H1 (cell line): ENCODE results near the gene FAM13C. TPM values are rescaled to one million over a fixed set of nuclear protein-coding genes. Genes with fewer than 3 reads are reported as not detected.

Experiments used
- CTCF ChIA-PET: fragments of 300-600 bp; sonication (Branson Sonifier 250); formaldehyde crosslinking; loops from one replicate; lab custom pipeline; 2021; ENCODE audit not compliant: partially characterized antibody; lab: Charles Lee
- POLR2A ChIA-PET: fragments of 300-600 bp; sonication (Branson Sonifier 250); formaldehyde crosslinking; loops from one replicate; lab custom pipeline; 2021; ENCODE audit warnings: inconsistent platforms; ENCODE audit not compliant: partially characterized antibody; lab: Charles Lee
- DNase-seq, 2 experiments: peaks; one replicate each; pipeline versions ENCODE4 v3.0.0 to v3.0.0-alpha.2; 2010 to 2022; ENCODE audit warnings: low spot score in 2 of 2, low read depth in 1 of 2, mixed read lengths in 1 of 2
- FAIRE-seq: peaks from 2 replicates; lab custom pipeline; 2011; peaks lifted over from hg19 to GRCh38; lab: Jason Lieb, UNC
- H2AFZ ChIP-seq: 2 replicates; pipeline ENCODE4 v1.8.1; 2012; ENCODE audit warnings: low read length, inconsistent platforms
- H2AK5ac ChIP-seq: 2 replicates; pipeline ENCODE4 v1.6.1; 2013; ENCODE audit warnings: low read depth, low read length
- H2BK120ac ChIP-seq: replicated peaks from 2 replicates; pipeline ENCODE3; 2013; ENCODE audit warnings: low read depth, low read length, inconsistent platforms
- H2BK12ac ChIP-seq: 2 replicates; pipeline ENCODE4 v1.6.1; 2013; ENCODE audit warnings: low read depth, low read length
- H2BK15ac ChIP-seq: 2 replicates; pipeline ENCODE4 v1.6.1; 2013; ENCODE audit warnings: low read length
- H2BK20ac ChIP-seq: 2 replicates; pipeline ENCODE4 v1.6.1; 2013; ENCODE audit warnings: low read length
- H2BK5ac ChIP-seq: 2 replicates; pipeline ENCODE4 v1.6.1; 2013; ENCODE audit warnings: low read depth, low read length
- H3K14ac ChIP-seq: 2 replicates; pipeline ENCODE4 v1.6.1; 2013; ENCODE audit warnings: inconsistent platforms; ENCODE audit not compliant: insufficient read length
- H3K18ac ChIP-seq: 2 replicates; pipeline ENCODE4 v1.6.1; 2013; ENCODE audit warnings: low read length; ENCODE audit errors: extremely low read depth
- H3K23ac ChIP-seq: 2 replicates; pipeline ENCODE4 v1.6.1; 2013; ENCODE audit warnings: inconsistent platforms; ENCODE audit not compliant: insufficient read length
- H3K23me2 ChIP-seq: 2 replicates; pipeline ENCODE4 v1.6.1; 2013; ENCODE audit warnings: low read depth, low read length
- H3K27ac ChIP-seq: 2 replicates; pipeline ENCODE4 v1.6.1; 2011; ENCODE audit warnings: low read depth, low read length, inconsistent platforms
- H3K27me3 ChIP-seq, 4 experiments: replicated peaks in 1 of 4; 1 replicate in 1 of 4; 2 replicates in 3 of 4; pipeline versions ENCODE4 v1.6.1 to v1.8.1; 2011 to 2013; ENCODE audit warnings: low read length in 3 of 4, mild to moderate bottlenecking in 3 of 4, inconsistent platforms in 2 of 4, mixed read lengths in 2 of 4, moderate library complexity in 1 of 4; ENCODE audit not compliant: control insufficient read depth in 3 of 4, insufficient read depth in 3 of 4; ENCODE audit errors: extremely low read depth in 1 of 4
- H3K36me3 ChIP-seq, 4 experiments: 2 replicates each; pipeline versions ENCODE4 v1.6.1 to v1.8.1; 2011 to 2013; ENCODE audit warnings: mild to moderate bottlenecking in 4 of 4, low read length in 3 of 4, moderate library complexity in 2 of 4, control low read depth in 1 of 4, inconsistent platforms in 1 of 4; ENCODE audit not compliant: insufficient read depth in 4 of 4, control insufficient read depth in 2 of 4
- H3K4ac ChIP-seq: replicated peaks from 2 replicates; pipeline ENCODE3; 2013; ENCODE audit warnings: low read length, low read depth, mixed read lengths, inconsistent platforms; ENCODE audit not compliant: insufficient read length
- H3K4me1 ChIP-seq, 4 experiments: replicated peaks in 1 of 4; 1 replicate in 1 of 4; 2 replicates in 3 of 4; pipeline versions ENCODE4 v1.6.1 to v1.8.1; 2011 to 2013; ENCODE audit warnings: low read length in 3 of 4, inconsistent platforms in 2 of 4, mixed read lengths in 1 of 4; ENCODE audit not compliant: insufficient read depth in 4 of 4, control insufficient read depth in 3 of 4
- H3K4me2 ChIP-seq, 2 experiments: 2 replicates each; pipeline versions ENCODE4 v1.6.1 to v1.8.1; 2011 to 2013; ENCODE audit warnings: low read depth in 2 of 2, low read length in 2 of 2, control low read depth in 1 of 2, inconsistent platforms in 1 of 2, mild to moderate bottlenecking in 1 of 2; ENCODE audit not compliant: insufficient read depth in 1 of 2
- H3K4me3 ChIP-seq, 4 experiments: fragments of 200-600, 300-600 bp in 1 of 4; sonication (generic), shearing (Covaris generic), sonication (Bioruptor Twin) in 1 of 4; 2 replicates each; pipeline versions ENCODE4 v1.5.1 to v1.8.1; 2011 to 2016; ENCODE audit warnings: low read length in 4 of 4, low read depth in 3 of 4, control low read depth in 2 of 4, inconsistent platforms in 2 of 4, mild to moderate bottlenecking in 2 of 4, mixed read lengths in 1 of 4, moderate library complexity in 1 of 4; ENCODE audit not compliant: insufficient read depth in 2 of 4; ENCODE audit errors: extremely low read depth in 1 of 4
- H3K56ac ChIP-seq: replicated peaks from 2 replicates; pipeline ENCODE3; 2013; ENCODE audit warnings: low read depth, mild to moderate bottlenecking, mixed read lengths, low read length, inconsistent platforms; ENCODE audit not compliant: insufficient read length
- H3K79me1 ChIP-seq: 2 replicates; pipeline ENCODE4 v1.6.1; 2013; ENCODE audit warnings: low read depth, low read length, control low read depth
- H3K79me2 ChIP-seq, 2 experiments: 2 replicates each; pipeline versions ENCODE4 v1.6.1 to v1.8.1; 2012 to 2013; ENCODE audit warnings: low read length in 2 of 2, mild to moderate bottlenecking in 2 of 2, inconsistent platforms in 1 of 2; ENCODE audit not compliant: insufficient read depth in 2 of 2, control insufficient read depth in 1 of 2
- H3K9ac ChIP-seq, 4 experiments: replicated peaks in 1 of 4; 1 replicate in 1 of 4; 2 replicates in 3 of 4; pipeline versions ENCODE4 v1.6.1 to v1.8.1; 2011 to 2013; ENCODE audit warnings: low read depth in 3 of 4, low read length in 3 of 4, control low read depth in 2 of 4, mild to moderate bottlenecking in 2 of 4, moderate library complexity in 2 of 4, inconsistent platforms in 1 of 4; ENCODE audit errors: extremely low read depth in 1 of 4
- H3K9me3 ChIP-seq, 2 experiments: 2 replicates each; pipeline versions ENCODE4 v1.6.1 to v1.8.1; 2012 to 2013; ENCODE audit warnings: mild to moderate bottlenecking in 2 of 2, moderate library complexity in 2 of 2, control low read depth in 1 of 2, inconsistent platforms in 1 of 2, low read depth in 1 of 2, low read length in 1 of 2, mixed read lengths in 1 of 2; ENCODE audit not compliant: insufficient read depth in 2 of 2
- H4K20me1 ChIP-seq, 2 experiments: replicated peaks in 1 of 2; 2 replicates each; pipeline versions ENCODE3 to v1.8.1; 2011 to 2013; ENCODE audit warnings: inconsistent platforms in 2 of 2, low read length in 2 of 2, mild to moderate bottlenecking in 1 of 2; ENCODE audit not compliant: insufficient read depth in 2 of 2, control insufficient read depth in 1 of 2
- H4K5ac ChIP-seq: 2 replicates; pipeline ENCODE4 v1.6.1; 2013; ENCODE audit warnings: low read length, low read depth, mixed read lengths, inconsistent platforms; ENCODE audit not compliant: insufficient read length
- H4K8ac ChIP-seq: 2 replicates; pipeline ENCODE4 v1.8.0; 2013; ENCODE audit warnings: mild to moderate bottlenecking, moderate library complexity, low read length, inconsistent platforms; ENCODE audit not compliant: insufficient read depth; ENCODE audit errors: extremely low read depth
- H4K91ac ChIP-seq: replicated peaks from 2 replicates; pipeline ENCODE3; 2013; ENCODE audit warnings: low read length, mixed read lengths, inconsistent platforms; ENCODE audit not compliant: insufficient read length
- CBX8 ChIP-seq: fragments of 300-800, 300-1000 bp; sonication (generic); IDR thresholded peaks from 2 replicates; pipeline ENCODE4 v1.7.1; 2016; ENCODE audit warnings: low read depth, low read length, borderline replicate concordance
- E2F6 ChIP-seq: IDR thresholded peaks from 2 replicates; pipeline ENCODE4 v1.6.1; 2012; ENCODE audit warnings: inconsistent platforms
- EZH2 ChIP-seq: fragments of 200-600 bp; sonication (generic); IDR thresholded peaks from 2 replicates; pipeline ENCODE4 v1.7.1; 2012; ENCODE audit warnings: low read depth, mild to moderate bottlenecking, moderate library complexity, low read length, inconsistent platforms; ENCODE audit not compliant: severe bottlenecking
- NRF1 ChIP-seq: IDR thresholded peaks from 2 replicates; pipeline ENCODE4 v1.6.1; 2011; ENCODE audit warnings: mild to moderate bottlenecking, low read depth, low read length, improper control_type of control experiment
- POLR2AphosphoS5 ChIP-seq: IDR thresholded peaks from 2 replicates; pipeline ENCODE4 v1.6.1; 2011; ENCODE audit warnings: low read depth, low read length
- TCF12 ChIP-seq: IDR thresholded peaks from 2 replicates; pipeline ENCODE4 v1.6.1; 2011; ENCODE audit warnings: low read depth, mild to moderate bottlenecking, low read length
- ZNF274 ChIP-seq: IDR thresholded peaks from 2 replicates; pipeline ENCODE4 v1.7.0; 2012; ENCODE audit warnings: low read length, borderline replicate concordance; ENCODE audit errors: extremely low read depth
- WGBS, 2 experiments: shearing (Covaris generic) in 1 of 2; methylation state at CpG; one replicate each; pipeline versions ENCODE4 v1.1.6 to v1.1.7; 2013 to 2015; ENCODE audit warnings: low lambda C conversion rate in 2 of 2, mixed read lengths in 2 of 2, inconsistent platforms in 1 of 2, low coverage in 1 of 2, missing lambda C conversion rate in 1 of 2; ENCODE audit not compliant: insufficient replicate concordance in 2 of 2, insufficient coverage in 1 of 2, insufficient read length in 1 of 2; ENCODE audit errors: extremely low coverage in 1 of 2, missing lambda C conversion rate in 1 of 2; 5-methylcytosine and 5-hydroxymethylcytosine counted together
- polyA plus RNA-seq, 7 experiments: library from polyadenylated mRNA; depleted of rRNA in 3 of 7; stranded (reverse) in 5 of 7; unstranded in 2 of 7; fragments of >200 nt in 5 of 7; fragments of 200-250 nt in 2 of 7; gene quantifications; 1 replicate in 5 of 7; 2 replicates in 1 of 7; 4 replicates in 1 of 7; pipeline versions ENCODE4 v1.2.1 to v1.2.3, GENCODE V29; 2011 to 2013; ENCODE audit warnings: missing spikeins in 2 of 7, mixed read lengths in 2 of 7
- total RNA-seq: library from RNA; stranded (reverse); fragmentation: NEBNext Ultra II Directional; extraction: Animal tissue kit (Norgen Biotek cat#: 25700); gene quantifications from 2 replicates; pipeline ENCODE4 v1.2.1, GENCODE V29; 2021

The FAM13C gene
- total and polyA plus RNA-seq, 2 of the 8 experiments (the other 6 are each of a cell fraction or from before 2014, with no cell fraction given), result 0.56 to 0.62 TPM

DNA sequence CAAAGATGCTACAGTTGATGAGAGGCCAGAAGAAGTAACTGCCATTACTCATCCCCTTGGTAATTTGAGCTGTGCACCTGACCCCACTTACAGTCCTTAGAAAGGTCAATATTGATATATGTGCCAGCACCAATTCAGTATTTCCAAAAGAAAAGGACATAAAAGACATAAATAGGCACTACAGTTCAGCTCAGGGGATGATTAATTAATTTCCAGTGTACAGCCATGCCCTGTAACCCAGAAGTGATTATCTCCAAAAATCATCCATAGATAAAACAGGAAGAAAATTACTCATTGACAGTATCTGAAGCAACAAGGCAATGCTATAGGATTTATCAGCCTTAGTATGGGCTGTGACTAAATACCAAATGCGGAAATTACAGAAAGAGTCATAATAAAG, 103.5 kb downstream of the FAM13C start:
- no peaks in the 10 kb centered on the region for H3K9me3 ChIP-seq
- no peaks in the 10 kb centered on the region for H3K4me1 ChIP-seq
- H3K4me3 ChIP-seq, result no peak overlapping the region
- no peak overlapping the region for H3K9ac ChIP-seq
- DNase-seq, result no peak
- H2BK120ac ChIP-seq, result no peak overlapping the region
- TF ChIP-seq TCF12 (no peak), POLR2AphosphoS5 (no peak), NRF1 (no peak), ZNF274 (no peak), EZH2 (no peak), E2F6 (no peak), CBX8 (no peak)
- no peak overlapping the region for H2BK20ac ChIP-seq
- H4K5ac ChIP-seq, result no peak overlapping the region
- no peak overlapping the region for H3K4ac ChIP-seq
- H2AFZ ChIP-seq, result no peak overlapping the region
- ChIA-PET POLR2A (no interaction called here), CTCF (interaction anchor here (0.8 to 1.2 kb wide), 2 partner anchors 307 to 322 kb away, joined by 3 to 5 read pairs; no protein-coding TSS in a partner anchor)
- no peaks in the 10 kb centered on the region for H3K79me1 ChIP-seq
- no peaks in the 10 kb centered on the region for H3K79me2 ChIP-seq
- no peaks in the 10 kb centered on the region for H3K27me3 ChIP-seq
- H2BK12ac ChIP-seq, result no peak overlapping the region
- no peak overlapping the region for H3K23ac ChIP-seq
- no peaks in the 10 kb centered on the region for H4K20me1 ChIP-seq
- FAIRE-seq, result no peak
- H3K18ac ChIP-seq, result no peak overlapping the region
- no peak overlapping the region for H4K8ac ChIP-seq
- no peak overlapping the region for H3K56ac ChIP-seq
- no peak overlapping the region for H2AK5ac ChIP-seq
- 100% methylated on average over 1 of the region's 1 CpG; no CpG with 5 or more reads in 1 of the 2 experiments for WGBS, 2 experiments
- H4K91ac ChIP-seq, result no peak overlapping the region
- H2BK5ac ChIP-seq, result no peak overlapping the region
- no peak overlapping the region for H3K4me2 ChIP-seq
- H3K14ac ChIP-seq, result no peak overlapping the region
- no peak overlapping the region for H3K27ac ChIP-seq
- H3K36me3 ChIP-seq, result no peaks in the 10 kb centered on the region
- H2BK15ac ChIP-seq, result no peak overlapping the region
- no peaks in the 10 kb centered on the region for H3K23me2 ChIP-seq
